GM13977 (cell line): ENCODE data around the gene EPAS1.

Experiments used
- DNase-seq: peaks from one replicate; pipeline ENCODE4 v3.0.0; 2012; ENCODE audit warnings: low spot score
- CTCF ChIP-seq: IDR thresholded peaks from 2 replicates; pipeline ENCODE4 v1.5.1; 2012; ENCODE audit warnings: mild to moderate bottlenecking, control low read depth; ENCODE audit not compliant: insufficient read depth; ENCODE audit errors: extremely low read depth, missing control alignments
- in situ Hi-C: fragments of 300-500 bp; cut with MboI; formaldehyde crosslinking; loops from one replicate; pipeline ENCODE4 v1.12.0; 2022; ENCODE audit warnings: low sequenced_read_pairs, low pct_unique_long_range_greater_than_20kb, mixed read lengths, inconsistent platforms; ENCODE audit not compliant: unreplicated experiment

Gene EPAS1

GRCh38 chr2:46296840-46297545 is at the start of gene EPAS1:
TSS of gene EPAS1 (plus strand) at chr2:46297407. CDS start at chr2:46297912, 505 bp downstream.
- in situ Hi-C loops, result no loop called here

GRCh38 chr2:46248171-46248570 is 49.0 kb upstream of the EPAS1 start:
- DNase-seq, result no peak
- in situ Hi-C loops, result no loop called here
- no peak for TF ChIP-seq CTCF

More at GRCh38 chr2:46296840-46297545, at the start of gene EPAS1:
- no peak for TF ChIP-seq CTCF
- DNase-seq, result peak; percentile 98

- TF ChIP-seq CTCF, result no peak
- no peak for DNase-seq
- in situ Hi-C loops, result no loop called here
These were observed 47.6 kb upstream of the EPAS1 start for GRCh38 chr2:46249654-46250053.

GRCh38 chr2:46252891-46253659 is 44.1 kb upstream of the EPAS1 start:
- TF ChIP-seq CTCF, result no peak
- in situ Hi-C loops, result no loop called here
- no peak for DNase-seq

- no peak for DNase-seq
- TF ChIP-seq CTCF, result no peak
- in situ Hi-C loops, result no loop called here
These were observed 42.7 kb upstream of the EPAS1 start for GRCh38 chr2:46254474-46254873.

- in situ Hi-C loops, result no loop called here
- TF ChIP-seq CTCF, result no peak
- DNase-seq, result no peak
These were observed 40.6 kb upstream of the EPAS1 start for GRCh38 chr2:46256563-46257142.
